HG02623 (cell line): ENCODE measurements around the gene CCDC148.
"Not testable (repeated sequence)": the region's sequence is repeated elsewhere in the genome, so short reads cannot be mapped to it uniquely, and the experiment has no call there.

ENCODE experiments used
- ATAC-seq: cut with Tn5 transposase; IDR thresholded peaks from one replicate; pipeline ENCODE4 v1.9.1; 2021; ENCODE audit warnings: moderate library complexity; ENCODE audit not compliant: unreplicated experiment

The CCDC148 gene

GRCh38 chr2:158300394-158300793 is 156.2 kb downstream of the CCDC148 start:
- ATAC-seq, result no peak

GRCh38 chr2:158297606-158298005 is 158.9 kb downstream of the CCDC148 start:
- no peak for ATAC-seq

- no peak for ATAC-seq
Measured at GRCh38 chr2:158297120-158297519, 159.4 kb downstream of the CCDC148 start.

- no peak for ATAC-seq
Measured at GRCh38 chr2:158293722-158294121, 162.8 kb downstream of the CCDC148 start.

GRCh38 chr2:158291544-158292180 is 164.9 kb downstream of the CCDC148 start:
- no peak for ATAC-seq

GRCh38 chr2:158290225-158290624 is 166.3 kb downstream of the CCDC148 start:
- no peak for ATAC-seq

- no peak for ATAC-seq
Measured at GRCh38 chr2:158276619-158277471, 179.7 kb downstream of the CCDC148 start.

- ATAC-seq, result no peak
Measured at GRCh38 chr2:158273791-158274190, 182.8 kb downstream of the CCDC148 start.

GRCh38 chr2:158270536-158270935 is 186.0 kb downstream of the CCDC148 start:
- ATAC-seq, result no peak

GRCh38 chr2:158269143-158269542 is 187.4 kb downstream of the CCDC148 start:
- ATAC-seq, result no peak

- ATAC-seq, result no peak
Measured at GRCh38 chr2:158266111-158266510, 190.4 kb downstream of the CCDC148 start.

- no peak for ATAC-seq
Measured at GRCh38 chr2:158255257-158255656, 201.3 kb downstream of the CCDC148 start.

- ATAC-seq, result no peak
Measured at GRCh38 chr2:158253170-158253569, 203.4 kb downstream of the CCDC148 start.

- no peak for ATAC-seq
Measured at GRCh38 chr2:158251356-158251755, 205.2 kb downstream of the CCDC148 start.

- ATAC-seq, result no peak
Measured at GRCh38 chr2:158243392-158243791, 213.2 kb downstream of the CCDC148 start.

GRCh38 chr2:158242280-158242679 is 214.3 kb downstream of the CCDC148 start:
- ATAC-seq, result no peak

- ATAC-seq, result no peak
Measured at GRCh38 chr2:158240975-158241374, 215.6 kb downstream of the CCDC148 start.

GRCh38 chr2:158239271-158239670 is 217.3 kb downstream of the CCDC148 start:
- ATAC-seq, result no peak

GRCh38 chr2:158234497-158234896 is 222.1 kb downstream of the CCDC148 start:
- ATAC-seq, result no peak

GRCh38 chr2:158232476-158232875 is 224.1 kb downstream of the CCDC148 start:
- no peak for ATAC-seq

- ATAC-seq, result no peak
Measured at GRCh38 chr2:158228943-158229508, 227.5 kb downstream of the CCDC148 start.

GRCh38 chr2:158223066-158223465 is 233.5 kb downstream of the CCDC148 start:
- not testable (repeated sequence) for ATAC-seq
